Measurements from ENCODE around the gene OSBPL3. TPM values are rescaled to one million over a fixed set of nuclear protein-coding genes. Genes with fewer than 3 reads are reported as not detected.

OSBPL3 gene
- total RNA-seq, 1 experiment from 2014 or later, result 8.6 TPM

GRCh38 chr7:24972991-24973390 is 7.0 kb downstream of the OSBPL3 start:
- H4K20me1 ChIP-seq (ENCODE audit: control insufficient read depth, insufficient read depth, insufficient read length), result no peaks in the 10 kb centered on the region
- no peak for TF ChIP-seq CTCF (conservative IDR thresholded peaks at IDR 0.05)
- H3K27ac ChIP-seq (ENCODE audit: insufficient read length, low read depth, low read length), result no peak overlapping the region
- no peak for DNase-seq
- H2BK12ac ChIP-seq (ENCODE audit: insufficient read length, low read depth, low read length), result no peak overlapping the region
- H2BK120ac ChIP-seq (ENCODE audit: low read depth, low read length, poor library complexity, severe bottlenecking), result no peak overlapping the region
- H3K4me1 Mint-ChIP-seq, result peaks cover 31 to 38% of the 10 kb centered on the region in 2 experiments
- no peak overlapping the region for H2AK5ac ChIP-seq (ENCODE audit: insufficient read length, low read length)
- H3K36me3 Mint-ChIP-seq (ENCODE audit: insufficient read depth in 1 of 3, low read depth in 3 of 3), result no peaks in the 10 kb centered on the region
- no peak overlapping the region for H2BK5ac ChIP-seq (ENCODE audit: insufficient read length, low read length)
- H3K27me3 Mint-ChIP-seq (ENCODE audit: low read depth), result peaks cover under 1% of the 10 kb centered on the region
- no peaks in the 10 kb centered on the region for H3K23me2 ChIP-seq (ENCODE audit: insufficient read length, low read depth, low read length, poor library complexity, severe bottlenecking)
- no peaks in the 10 kb centered on the region; the same call in 1 of the 2 replicates for H3K79me2 ChIP-seq (ENCODE audit: insufficient read depth, low read length)
- H4K8ac ChIP-seq (replicated peaks; ENCODE audit: insufficient read length, low read depth, low read length), result no peak overlapping the region
- H3K27ac Mint-ChIP-seq, result no peak overlapping the region
- H3K14ac ChIP-seq (ENCODE audit: insufficient read depth, low read length), result no peak overlapping the region
- no peak overlapping the region for H3K23ac ChIP-seq (ENCODE audit: insufficient read length, low read depth, low read length)
- H2AFZ ChIP-seq (ENCODE audit: low read length), result no peak overlapping the region
- H2BK15ac ChIP-seq (ENCODE audit: low read depth, low read length), result no peak overlapping the region
- no peak overlapping the region for H4K5ac ChIP-seq (ENCODE audit: insufficient read length, low read depth, low read length)
- no peak overlapping the region for H2BK20ac ChIP-seq (ENCODE audit: low read depth, low read length, poor library complexity, severe bottlenecking)
- H3K4me3 Mint-ChIP-seq, result no peak overlapping the region
- no peak overlapping the region for H3K56ac ChIP-seq (ENCODE audit: insufficient read length, low read depth, low read length)
- H3K9ac ChIP-seq (ENCODE audit: extremely low read depth, insufficient read length, low read length), result no peak overlapping the region
- H3K4me1 ChIP-seq (ENCODE audit: insufficient read depth, low read length), result peaks cover 7% of the 10 kb centered on the region; the same call in 1 of the 2 replicates
- no peak overlapping the region for H3K18ac ChIP-seq (ENCODE audit: insufficient read length, low read depth, low read length)
- H3K79me1 ChIP-seq (ENCODE audit: insufficient read depth, low read depth, low read length, poor library complexity, severe bottlenecking), result no peaks in the 10 kb centered on the region
- no peak overlapping the region for H3K4ac ChIP-seq (ENCODE audit: low read depth, low read length)
- no peak overlapping the region for H3T11ph ChIP-seq (ENCODE audit: low read length)
- H3K27me3 ChIP-seq (ENCODE audit: insufficient read depth, low read length), result no peaks in the 10 kb centered on the region
- H4K91ac ChIP-seq (ENCODE audit: insufficient read length, low read depth, low read length), result no peak overlapping the region
- H3K9me3 ChIP-seq (ENCODE audit: control insufficient read depth, low read depth, low read length), result no peaks in the 10 kb centered on the region
- no peak overlapping the region for H3K4me2 ChIP-seq (ENCODE audit: insufficient read depth, insufficient read length, low read length)
- H3K9me3 Mint-ChIP-seq, result no peaks in the 10 kb centered on the region

All from H9 (cell line).